Middle frontal gyrus (tissue), 1 donor: ENCODE data around the gene ADSL.
A peak's percentile ranks its signal among the peaks of the same experiment; 100 is the strongest.

Source experiments
- DNase-seq: peaks from one replicate; pipeline ENCODE4 v3.0.0-alpha.2; 2015; ENCODE audit warnings: low spot score; ENCODE audit errors: extremely low spot score

ADSL gene

DNA sequence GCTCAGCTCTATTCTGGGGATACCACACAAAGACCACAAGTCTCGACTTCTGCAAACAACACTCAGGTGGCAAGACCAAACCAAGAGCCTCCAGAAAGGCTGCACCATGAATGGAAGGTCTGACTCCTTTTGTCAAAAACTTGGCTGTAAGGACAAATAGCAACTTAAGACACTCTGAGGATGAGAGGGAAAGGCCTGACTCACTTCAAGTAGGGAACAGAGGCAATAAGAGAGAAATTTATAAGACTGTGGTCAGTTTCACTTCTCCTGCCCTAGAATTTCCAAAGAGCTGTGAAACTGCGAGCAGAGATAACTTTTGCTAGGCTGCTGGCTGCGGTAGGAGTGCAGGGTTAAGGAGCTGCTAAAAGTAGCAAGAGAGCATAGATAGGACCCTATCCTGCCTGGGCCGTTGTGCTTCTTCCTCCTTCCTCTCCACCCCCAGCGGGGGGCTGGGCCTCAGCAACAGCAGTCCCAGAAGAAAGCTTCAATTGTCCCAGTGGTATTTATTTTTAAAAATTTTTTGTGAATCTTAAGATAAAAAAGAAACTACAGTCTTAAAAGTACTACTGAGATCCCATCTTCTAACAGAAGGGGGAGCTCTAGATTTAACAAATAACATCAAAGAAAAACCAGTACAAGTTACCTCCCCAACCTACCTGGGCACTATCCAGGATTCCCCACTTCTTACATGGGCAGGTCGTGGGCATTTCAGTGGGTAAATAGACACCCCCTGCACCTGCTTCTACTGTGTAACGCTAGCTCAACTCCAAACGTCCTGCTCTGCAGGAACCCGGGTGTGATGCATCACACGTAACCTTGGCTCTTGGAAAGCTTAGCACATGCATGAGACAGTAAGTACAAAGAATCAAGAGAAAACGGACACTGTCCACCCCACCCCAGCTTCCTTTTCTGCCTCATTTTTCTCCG lies 90.5 kb downstream of the ADSL start:
- peak; percentile 53 for DNase-seq
